Psoas muscle (tissue), 8 donors: ENCODE data around the gene SLC4A1AP. TPM values are rescaled to one million over a fixed set of nuclear protein-coding genes. Genes with fewer than 3 reads are reported as not detected.

ENCODE experiments used
- ATAC-seq, 4 donors: fragments of 200-7000 bp; cut with Tn5 transposase; one replicate each; pipeline ENCODE4 v1.9.1; 2020; ENCODE audit warnings: moderate library complexity in 3 of 4, mild to moderate bottlenecking in 2 of 4
- DNase-seq, 2 donors: peaks; one replicate each; pipeline ENCODE4 v3.0.0-alpha.2; 2020
- H3K27ac ChIP-seq: fragments of 200-600 bp; one replicate; pipeline ENCODE4 v1.8.0; 2022
- H3K27me3 ChIP-seq, 3 donors: fragments of 200-600 bp in 1 of 3; one replicate each; pipeline versions ENCODE4 v1.6.1 to v1.8.0; 2013 to 2022; ENCODE audit warnings: low read length in 2 of 3, mild to moderate bottlenecking in 2 of 3, moderate library complexity in 1 of 3; ENCODE audit not compliant: insufficient read depth in 3 of 3
- H3K36me3 ChIP-seq, 2 donors: fragments of 200-600 bp in 1 of 2; one replicate each; pipeline versions ENCODE4 v1.6.1 to v1.8.0; 2013 to 2022; ENCODE audit warnings: low read depth in 1 of 2, mild to moderate bottlenecking in 1 of 2, moderate library complexity in 1 of 2; ENCODE audit not compliant: insufficient read depth in 1 of 2
- H3K4me1 ChIP-seq: fragments of 200-600 bp; one replicate; pipeline ENCODE4 v1.8.0; 2022
- H3K4me3 ChIP-seq: fragments of 200-600 bp; one replicate; pipeline ENCODE4 v1.8.0; 2022; ENCODE audit warnings: mild to moderate bottlenecking
- H3K9me3 ChIP-seq: fragments of 200-600 bp; one replicate; pipeline ENCODE4 v1.8.0; 2022
- WGBS, 3 donors: extraction: QIAGEN DNeasy Blood & Tissue Kit; methylation state at CpG; one replicate each; pipeline versions ENCODE4 v1.1.6 to v1.1.7; 2013; 5-methylcytosine and 5-hydroxymethylcytosine counted together
- intact Hi-C, 2 donors: fragments of 100-400 bp; cut with DNase I; formaldehyde crosslinking; loops; one replicate each; pipeline versions ENCODE4 v1.11.0 to v1.14.2; 2022
- polyA plus RNA-seq, 3 donors: library from polyadenylated mRNA; stranded (reverse); fragments of 200-250 nt; gene quantifications; one replicate each; pipeline ENCODE4 v1.2.3, GENCODE V29; 2013
- total RNA-seq, 4 donors: library from RNA; stranded (reverse); fragmentation: NEBNext Ultra II Directional in 2 of 4; extraction: Animal tissue kit (Norgen Biotek cat#: 25700) in 2 of 4; gene quantifications; one replicate each; pipeline versions ENCODE4 v1.2.1 to v1.2.4, GENCODE V29; 2021 to 2023
- TF ChIP-seq, protein P1 (sequence below): fragments of 200-600 bp; IDR thresholded peaks from one replicate; pipeline ENCODE4 v1.8.0; 2022; ENCODE audit warnings: antibody characterized with exemption
- donor health status: healthy with polysubstance abuse.
- donor health status: DM: no; HTN: no; CAD: no; lungs with moderate emphysema.
- donor health status: Bipolar disorder and iron deficiency.
- donor health status: healthy.
- donor health status: DM: yes; HTN: yes; CAD: no.
- donor health status: DM: no; HTN: no; CAD: no.
- donor health status: DM: no; HTN: no; CAD: no.
- donor health status: DM: yes; HTN: yes; CAD: no.

Gene SLC4A1AP
- total and polyA plus RNA-seq, 7 donors, result 20.5 to 44.8 (median 26.7) TPM

DNA sequence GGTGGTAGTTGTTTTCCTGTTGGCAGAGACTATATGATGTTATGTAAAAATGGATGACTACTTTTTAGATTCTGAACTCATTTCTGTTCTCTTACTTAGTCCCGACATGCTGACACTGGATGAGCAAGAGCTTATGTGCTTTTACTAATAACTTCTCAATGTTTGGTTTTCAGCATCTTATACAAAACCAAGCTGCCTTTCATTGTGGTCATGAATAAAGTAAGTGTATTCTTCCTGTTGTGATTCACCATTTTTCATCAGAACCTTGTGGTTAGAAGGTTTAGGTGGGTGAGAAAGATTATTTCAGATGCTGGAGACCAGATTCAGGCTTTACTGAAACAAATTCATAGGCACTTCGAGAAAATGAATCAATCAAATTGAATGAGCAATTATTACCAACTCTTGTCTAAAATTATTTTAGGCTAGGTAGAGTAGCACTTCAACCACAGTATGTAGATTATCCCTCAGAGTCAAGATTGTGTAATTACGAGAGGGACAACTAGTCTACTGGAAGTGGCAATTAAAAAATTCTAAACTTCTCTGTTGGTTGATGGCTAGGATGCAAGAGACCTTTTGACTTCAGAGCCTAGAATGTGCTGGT, 25.6 kb upstream of the SLC4A1AP start:
- WGBS, 3 donors, result 93 to 95% (median 94%) methylated on average over 3 of the region's 3 CpGs
- ATAC-seq, result no peak
- intact Hi-C loops, result no loop called here

DNA sequence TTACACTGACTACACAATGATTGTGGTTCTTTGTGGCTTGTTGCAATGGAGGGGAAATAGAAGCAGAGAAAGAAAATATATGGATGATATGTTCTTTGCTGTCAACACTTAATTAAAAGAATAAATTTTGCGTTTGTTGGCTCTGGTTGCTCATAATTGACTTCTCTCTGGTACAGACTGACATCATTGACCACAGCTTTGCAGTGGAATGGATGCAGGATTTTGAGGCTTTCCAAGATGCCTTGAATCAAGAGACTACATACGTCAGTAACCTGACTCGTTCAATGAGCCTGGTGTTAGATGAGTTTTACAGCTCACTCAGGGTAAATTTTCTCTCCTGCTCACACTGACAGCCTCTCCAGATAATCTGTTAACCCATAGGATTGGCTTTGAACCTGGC, 25.0 kb upstream of the SLC4A1AP start:
- H3K9me3 ChIP-seq, result no peaks in the 10 kb centered on the region
- ATAC-seq, result no peak

More for the DNA sequence above, 25.6 kb upstream of the SLC4A1AP start:
- H3K27me3 ChIP-seq, result no peaks in the 10 kb centered on the region
- peaks cover 12 to 99% of the 10 kb centered on the region in 2 donors for H3K36me3 ChIP-seq
- DNase-seq, result no peak
- H3K4me3 ChIP-seq, result no peak overlapping the region
- H3K9me3 ChIP-seq, result no peaks in the 10 kb centered on the region
- H3K27ac ChIP-seq, result no peak overlapping the region
- no peaks in the 10 kb centered on the region for H3K4me1 ChIP-seq
- TF ChIP-seq, protein P1, sequence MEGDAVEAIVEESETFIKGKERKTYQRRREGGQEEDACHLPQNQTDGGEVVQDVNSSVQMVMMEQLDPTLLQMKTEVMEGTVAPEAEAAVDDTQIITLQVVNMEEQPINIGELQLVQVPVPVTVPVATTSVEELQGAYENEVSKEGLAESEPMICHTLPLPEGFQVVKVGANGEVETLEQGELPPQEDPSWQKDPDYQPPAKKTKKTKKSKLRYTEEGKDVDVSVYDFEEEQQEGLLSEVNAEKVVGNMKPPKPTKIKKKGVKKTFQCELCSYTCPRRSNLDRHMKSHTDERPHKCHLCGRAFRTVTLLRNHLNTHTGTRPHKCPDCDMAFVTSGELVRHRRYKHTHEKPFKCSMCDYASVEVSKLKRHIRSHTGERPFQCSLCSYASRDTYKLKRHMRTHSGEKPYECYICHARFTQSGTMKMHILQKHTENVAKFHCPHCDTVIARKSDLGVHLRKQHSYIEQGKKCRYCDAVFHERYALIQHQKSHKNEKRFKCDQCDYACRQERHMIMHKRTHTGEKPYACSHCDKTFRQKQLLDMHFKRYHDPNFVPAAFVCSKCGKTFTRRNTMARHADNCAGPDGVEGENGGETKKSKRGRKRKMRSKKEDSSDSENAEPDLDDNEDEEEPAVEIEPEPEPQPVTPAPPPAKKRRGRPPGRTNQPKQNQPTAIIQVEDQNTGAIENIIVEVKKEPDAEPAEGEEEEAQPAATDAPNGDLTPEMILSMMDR, result no peak

DNA sequence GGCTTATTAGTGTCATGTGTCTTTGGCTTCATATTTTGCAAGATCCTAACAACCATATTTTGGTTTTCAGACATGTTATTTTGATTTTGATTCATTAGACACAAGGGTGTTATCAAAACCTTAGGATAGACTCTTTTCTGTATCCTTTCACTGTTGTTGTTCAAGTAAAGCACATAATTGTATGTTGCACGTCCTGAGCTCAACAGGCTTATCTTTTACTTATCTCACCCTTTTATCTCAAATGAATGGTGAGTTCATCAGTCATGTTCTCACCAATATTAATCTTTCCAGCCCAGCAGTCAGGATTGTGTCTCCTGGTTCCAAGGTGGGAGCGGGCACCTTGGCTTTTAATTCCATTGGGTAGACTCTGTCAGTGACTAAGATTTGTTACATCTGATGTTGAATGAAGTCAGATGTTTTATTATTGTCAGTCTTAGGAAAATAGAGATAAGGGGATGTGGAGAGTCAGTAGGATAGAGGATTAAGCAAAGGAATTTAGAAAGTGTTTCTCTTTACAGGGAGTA, 22.9 kb upstream of the SLC4A1AP start:
- Histone ChIP-seq H3K36me3 (peaks cover 3 to 99% of the 10 kb centered on the region in 2 donors), H3K4me1 (no peaks in the 10 kb centered on the region), H3K27me3 (no peaks in the 10 kb centered on the region), H3K9me3 (no peaks in the 10 kb centered on the region), H3K27ac (no peak overlapping the region), H3K4me3 (no peak overlapping the region)
- intact Hi-C loops, result no loop called here
- DNase-seq (no peak), ATAC-seq (no peak)
- TF ChIP-seq, protein P1, result no peak
- 84 to 90% (median 88%) methylated on average over 2 of the region's 2 CpGs for WGBS, 3 donors

More for the DNA sequence above, 25.0 kb upstream of the SLC4A1AP start:
- Histone ChIP-seq H3K27me3 (no peaks in the 10 kb centered on the region), H3K4me1 (no peaks in the 10 kb centered on the region), H3K27ac (no peak overlapping the region), H3K4me3 (no peak overlapping the region), H3K36me3 (peaks cover 12 to 99% of the 10 kb centered on the region in 2 donors)
- intact Hi-C loops, result no loop called here
- DNase-seq, result no peak
- TF ChIP-seq, protein P1, result no peak
- WGBS, 3 donors, result 54 to 75% (median 55%) methylated on average over 3 of the region's 3 CpGs

DNA sequence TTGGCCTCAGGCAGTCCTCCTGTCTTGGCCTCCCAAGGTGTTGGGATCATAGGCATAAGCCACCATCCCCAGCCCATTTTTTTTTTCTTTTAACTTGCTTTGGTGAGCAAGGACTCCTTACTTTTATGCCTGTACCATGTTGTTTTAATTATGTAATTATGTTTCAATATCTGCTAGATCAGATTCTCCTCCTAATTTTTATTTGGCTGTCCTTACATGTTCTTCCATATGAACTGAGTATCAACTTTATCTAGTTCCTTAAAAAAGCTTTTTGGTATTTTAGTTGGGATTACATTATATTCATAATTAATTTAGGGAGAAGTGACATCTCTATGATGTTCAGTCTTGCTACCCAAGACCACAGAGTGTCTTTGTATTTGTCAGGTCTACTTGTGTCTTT, 18.5 kb upstream of the SLC4A1AP start:
- TF ChIP-seq, protein P1, result no peak
- H3K27me3 ChIP-seq, result no peaks in the 10 kb centered on the region
- intact Hi-C loops, result no loop called here

DNA sequence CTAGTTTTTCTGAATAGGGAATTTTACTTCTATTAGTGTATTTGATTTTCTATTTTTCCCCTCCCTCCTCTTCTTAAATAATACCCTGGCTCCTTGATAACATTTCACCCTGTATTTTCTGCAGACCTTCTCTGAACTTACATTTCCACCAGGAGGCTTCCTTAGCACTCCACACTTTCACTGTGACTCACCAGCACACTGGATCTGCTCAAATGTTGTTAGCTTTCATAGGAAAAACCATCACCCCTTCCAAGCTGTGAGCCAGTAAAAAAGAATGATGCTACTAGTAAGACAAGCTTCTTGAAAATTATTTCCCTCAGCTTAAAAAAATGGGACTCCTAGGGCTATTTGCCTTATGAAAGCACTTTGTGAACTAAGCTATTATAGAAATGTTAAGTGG, 16.4 kb upstream of the SLC4A1AP start:
- H3K27ac ChIP-seq, result no peak overlapping the region
- H3K9me3 ChIP-seq, result no peaks in the 10 kb centered on the region
- H3K4me3 ChIP-seq, result no peak overlapping the region
- no peaks in the 10 kb centered on the region for H3K4me1 ChIP-seq
- intact Hi-C loops, result no loop called here
- ATAC-seq (no peak), DNase-seq (no peak)
- TF ChIP-seq, protein P1, result no peak
- H3K27me3 ChIP-seq, result no peaks in the 10 kb centered on the region
- peaks cover 10 to 99% of the 10 kb centered on the region in 2 donors for H3K36me3 ChIP-seq

More for the DNA sequence above, 18.5 kb upstream of the SLC4A1AP start:
- ATAC-seq, result no peak
- DNase-seq, result no peak
- Histone ChIP-seq H3K4me3 (no peak overlapping the region), H3K4me1 (no peaks in the 10 kb centered on the region), H3K9me3 (no peaks in the 10 kb centered on the region), H3K27ac (no peak overlapping the region), H3K36me3 (peaks cover 6 to 99% of the 10 kb centered on the region in 2 donors)
